K562 (cell line): ENCODE measurements around the gene KHDC1. TPM values are rescaled to one million over a fixed set of nuclear protein-coding genes. Genes with fewer than 3 reads are reported as not detected.

Experiments
- CBFA2T2 ChIP-seq: fragments of 450-650 bp; conservative IDR thresholded peaks from 2 replicates; pipeline ENCODE4 v1.6.1; 2017; ENCODE audit warnings: mild to moderate bottlenecking
- CC2D1A ChIP-seq: fragments of 450-650 bp; IDR thresholded peaks from 2 replicates; pipeline ENCODE4 v1.6.1; 2017; ENCODE audit warnings: mild to moderate bottlenecking
- CTCF ChIP-seq, 3 experiments: IDR thresholded peaks in 2 of 3; conservative IDR thresholded peaks in 1 of 3; 2 replicates each; pipeline ENCODE4 v1.5.1; 2011 to 2012; ENCODE audit warnings: low read length in 3 of 3, mild to moderate bottlenecking in 3 of 3, control low read depth in 2 of 3, improper control_type of control experiment in 1 of 3, inconsistent platforms in 1 of 3, low read depth in 1 of 3, mixed read lengths in 1 of 3, moderate library complexity in 1 of 3; ENCODE audit not compliant: insufficient read depth in 2 of 3
- GTF2A2 ChIP-seq: IDR thresholded peaks from 2 replicates; pipeline ENCODE4 v1.6.1; 2016; ENCODE audit warnings: mild to moderate bottlenecking, missing genetic modification characterization, missing compliant biosample characterization
- HDAC1 ChIP-seq, 2 experiments: fragments of 450-650 bp; IDR thresholded peaks; 2 replicates each; pipeline ENCODE4 v1.6.1; 2016 to 2017; ENCODE audit warnings: inconsistent platforms in 1 of 2, mild to moderate bottlenecking in 1 of 2, moderate library complexity in 1 of 2
- HMBOX1 ChIP-seq: sonication (generic); IDR thresholded peaks from 2 replicates; pipeline ENCODE4 v1.6.1; 2016
- KDM1A ChIP-seq, 2 experiments: fragments of 450-650 bp; IDR thresholded peaks; 2 replicates each; pipeline ENCODE4 v1.6.1; 2016; ENCODE audit warnings: mild to moderate bottlenecking in 2 of 2
- MAFF ChIP-seq: IDR thresholded peaks from 2 replicates; pipeline ENCODE4 v1.6.1; 2012; ENCODE audit warnings: low read length, improper control_type of control experiment
- MAFG ChIP-seq: fragments of 450-650 bp; conservative IDR thresholded peaks from 2 replicates; pipeline ENCODE4 v1.6.1; 2016; ENCODE audit warnings: missing genetic modification characterization, missing compliant biosample characterization
- MTA2 ChIP-seq: fragments of 450-650 bp; IDR thresholded peaks from 2 replicates; pipeline ENCODE4 v1.6.1; 2016; ENCODE audit warnings: low read depth
- MXI1 ChIP-seq: IDR thresholded peaks from 2 replicates; pipeline ENCODE4 v1.6.1; 2011; ENCODE audit warnings: low read depth, mild to moderate bottlenecking, improper control_type of control experiment, low read length
- MYBL2 ChIP-seq, 2 experiments: fragments of 450-650 bp in 1 of 2; sonication (generic) in 1 of 2; formaldehyde crosslinking in 1 of 2; IDR thresholded peaks; 2 replicates each; pipeline versions ENCODE4 v1.6.1 to v1.8.1; 2017 to 2022; ENCODE audit warnings: borderline replicate concordance in 1 of 2, inconsistent platforms in 1 of 2, low read depth in 1 of 2, mild to moderate bottlenecking in 1 of 2, missing genetic modification reagents in 1 of 2, moderate library complexity in 1 of 2
- NFE2 ChIP-seq: IDR thresholded peaks from 2 replicates; pipeline ENCODE4 v1.6.1; 2014; ENCODE audit warnings: antibody characterized with exemption, low read depth
- PML ChIP-seq: IDR thresholded peaks from 2 replicates; pipeline ENCODE4 v1.6.1; 2012; ENCODE audit warnings: low read length, inconsistent platforms
- PTRF ChIP-seq: fragments of 450-650 bp; IDR thresholded peaks from 2 replicates; pipeline ENCODE4 v1.6.1; 2016; ENCODE audit warnings: mild to moderate bottlenecking, missing genetic modification characterization, missing compliant biosample characterization
- SRF ChIP-seq, 2 experiments: fragments of 250-450, 450-650 bp in 1 of 2; sonication (Bioruptor Pico) in 1 of 2; sonication (generic) in 1 of 2; formaldehyde crosslinking; IDR thresholded peaks; 2 replicates each; pipeline versions ENCODE4 v1.5.0 to v1.5.1; 2020 to 2022; ENCODE audit warnings: mild to moderate bottlenecking in 1 of 2, missing genetic modification reagents in 1 of 2
- TRIM24 ChIP-seq, 2 experiments: fragments of 450-650 bp; IDR thresholded peaks; 2 replicates each; pipeline ENCODE4 v1.6.1; 2016
- TRIM28 ChIP-seq: fragments of 450-650 bp; IDR thresholded peaks from 2 replicates; pipeline ENCODE4 v1.6.1; 2017
- ZNF232 ChIP-seq: sonication (generic); formaldehyde crosslinking; IDR thresholded peaks from 2 replicates; pipeline ENCODE4 v1.8.0; 2022; ENCODE audit warnings: mild to moderate bottlenecking, missing genetic modification reagents
- ZNF316 ChIP-seq: fragments of 450-650 bp; IDR thresholded peaks from 2 replicates; pipeline ENCODE4 v1.6.1; 2016
- ZNF445 ChIP-seq: fragments of 250-450 bp; sonication (Bioruptor Pico); IDR thresholded peaks from 2 replicates; pipeline ENCODE4 v1.4.0; 2020; ENCODE audit warnings: low read depth, mild to moderate bottlenecking, moderate library complexity
- ZNF785 ChIP-seq: fragments of 250-450 bp; sonication (Bioruptor Pico); IDR thresholded peaks from 2 replicates; pipeline ENCODE4 v1.4.0; 2020; ENCODE audit warnings: mild to moderate bottlenecking
- polyA plus RNA-seq, 8 experiments: library from polyadenylated mRNA; depleted of rRNA in 4 of 8; stranded (reverse) in 5 of 8; unstranded in 3 of 8; fragments of >200 nt; fragmentation: Nextera tagmentation in 2 of 8; fragmentation: Illumina TruSeq in 1 of 8; extraction: Ambion mirVana in 2 of 8; extraction: Trizol in 1 of 8; gene quantifications; 2 replicates each; pipeline versions ENCODE4 v1.2.1 to v1.2.3, GENCODE V29; 2011 to 2014; ENCODE audit warnings: inconsistent platforms in 1 of 8, missing spikeins in 1 of 8
- total RNA-seq, 7 experiments: library from RNA; depleted of rRNA in 6 of 7; stranded (reverse); fragments of >200 nt in 6 of 7; fragmentation: Illumina TruSeq in 2 of 7; extraction: Trizol in 2 of 7; gene quantifications; 2 replicates each; pipeline versions ENCODE4 v1.2.1 to v1.2.3, GENCODE V29; 2011 to 2021; ENCODE audit warnings: low replicate concordance in 1 of 7
- TF ChIP-seq, protein P1 (sequence below): fragments of 250-450 bp; sonication (Bioruptor Pico); IDR thresholded peaks from 2 replicates; pipeline ENCODE4 v1.4.0; 2020
- TF ChIP-seq, protein P2 (sequence below): sonication (generic); formaldehyde crosslinking; IDR thresholded peaks from 2 replicates; pipeline ENCODE4 v1.9.0; 2022; ENCODE audit warnings: mild to moderate bottlenecking, missing genetic modification reagents
- TF ChIP-seq, protein P3 (sequence below): sonication (generic); formaldehyde crosslinking; IDR thresholded peaks from 2 replicates; pipeline ENCODE4 v1.8.1; 2022; ENCODE audit warnings: missing genetic modification reagents

The KHDC1 gene
- total and polyA plus RNA-seq, 9 of the 15 experiments (the other 6 are each of a cell fraction or from before 2014, with no cell fraction given), result 2.5 to 19.5 (median 8.0) TPM

- TF ChIP-seq CTCF (IDR thresholded peaks at IDR 0.05 in 2 of 3, conservative IDR thresholded peaks at IDR 0.05 in 1 of 3; ENCODE audit: insufficient read depth in 2 of 3, low read depth in 1 of 3, low read length in 3 of 3) (peak in 2 of 3 experiments; percentile 53 to 58; a peak in 5 of 6 replicates), PML (no peak), CC2D1A (no peak; the same call in 1 of the 2 replicates), SRF (CRISPR knock-in tag; IDR thresholded peaks at IDR 0.05) (no peak), MYBL2 (IDR thresholded peaks at IDR 0.05; ENCODE audit: low read depth) (no peak), MYBL2 (CRISPR knock-in tag; IDR thresholded peaks at IDR 0.05; ENCODE audit: borderline replicate concordance) (no peak), ZNF785 (CRISPR knock-in tag) (no peak), ZNF445 (no peak), MAFF (peak; percentile 5; the same call in 1 of the 2 replicates), PTRF (tag) (no peak), MTA2 (peak; percentile 45; the same call in 1 of the 2 replicates), HMBOX1 (no peak), MXI1 (no peak), MAFG (peak; percentile 40; the same call in 1 of the 2 replicates), NFE2 (peak; percentile 55), HDAC1 (IDR thresholded peaks at IDR 0.05) (peak in 1 of 2 experiments; percentile 80; a peak in 2 of 4 replicates), TRIM28 (no peak), ZNF232 (no peak), GTF2A2 (tag) (no peak), CBFA2T2 (peak; percentile 79), ZNF316 (peak; percentile 65), KDM1A (IDR thresholded peaks at IDR 0.05) (peak; percentile 93 to 94), TRIM24 (IDR thresholded peaks at IDR 0.05) (0 out of 4 replicates have a peak, but pooled peaks of 1 of the 2 experiments have one; percentile 46)
- TF ChIP-seq, protein P1, sequence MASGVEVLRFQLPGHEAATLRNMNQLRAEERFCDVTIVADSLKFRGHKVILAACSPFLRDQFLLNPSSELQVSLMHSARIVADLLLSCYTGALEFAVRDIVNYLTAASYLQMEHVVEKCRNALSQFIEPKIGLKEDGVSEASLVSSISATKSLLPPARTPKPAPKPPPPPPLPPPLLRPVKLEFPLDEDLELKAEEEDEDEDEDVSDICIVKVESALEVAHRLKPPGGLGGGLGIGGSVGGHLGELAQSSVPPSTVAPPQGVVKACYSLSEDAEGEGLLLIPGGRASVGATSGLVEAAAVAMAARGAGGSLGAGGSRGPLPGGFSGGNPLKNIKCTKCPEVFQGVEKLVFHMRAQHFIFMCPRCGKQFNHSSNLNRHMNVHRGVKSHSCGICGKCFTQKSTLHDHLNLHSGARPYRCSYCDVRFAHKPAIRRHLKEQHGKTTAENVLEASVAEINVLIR, result no peak
- TF ChIP-seq, protein P2, sequence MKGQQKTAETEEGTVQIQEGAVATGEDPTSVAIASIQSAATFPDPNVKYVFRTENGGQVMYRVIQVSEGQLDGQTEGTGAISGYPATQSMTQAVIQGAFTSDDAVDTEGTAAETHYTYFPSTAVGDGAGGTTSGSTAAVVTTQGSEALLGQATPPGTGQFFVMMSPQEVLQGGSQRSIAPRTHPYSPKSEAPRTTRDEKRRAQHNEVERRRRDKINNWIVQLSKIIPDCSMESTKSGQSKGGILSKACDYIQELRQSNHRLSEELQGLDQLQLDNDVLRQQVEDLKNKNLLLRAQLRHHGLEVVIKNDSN (CRISPR knock-in tag), result no peak
- TF ChIP-seq, protein P3, sequence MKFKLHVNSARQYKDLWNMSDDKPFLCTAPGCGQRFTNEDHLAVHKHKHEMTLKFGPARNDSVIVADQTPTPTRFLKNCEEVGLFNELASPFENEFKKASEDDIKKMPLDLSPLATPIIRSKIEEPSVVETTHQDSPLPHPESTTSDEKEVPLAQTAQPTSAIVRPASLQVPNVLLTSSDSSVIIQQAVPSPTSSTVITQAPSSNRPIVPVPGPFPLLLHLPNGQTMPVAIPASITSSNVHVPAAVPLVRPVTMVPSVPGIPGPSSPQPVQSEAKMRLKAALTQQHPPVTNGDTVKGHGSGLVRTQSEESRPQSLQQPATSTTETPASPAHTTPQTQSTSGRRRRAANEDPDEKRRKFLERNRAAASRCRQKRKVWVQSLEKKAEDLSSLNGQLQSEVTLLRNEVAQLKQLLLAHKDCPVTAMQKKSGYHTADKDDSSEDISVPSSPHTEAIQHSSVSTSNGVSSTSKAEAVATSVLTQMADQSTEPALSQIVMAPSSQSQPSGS (CRISPR knock-in tag), result no peak
Measured at GRCh38 chr6:73285674-73286283, 22.8 kb upstream of the KHDC1 start (continued).
